ENCODE results near the gene UXS1. TPM values are rescaled to one million over a fixed set of nuclear protein-coding genes. Genes with fewer than 3 reads are reported as not detected.

The UXS1 gene
- total and polyA plus RNA-seq, 2 donors from 2014 or later: 56.6 to 74.4 TPM

DNA sequence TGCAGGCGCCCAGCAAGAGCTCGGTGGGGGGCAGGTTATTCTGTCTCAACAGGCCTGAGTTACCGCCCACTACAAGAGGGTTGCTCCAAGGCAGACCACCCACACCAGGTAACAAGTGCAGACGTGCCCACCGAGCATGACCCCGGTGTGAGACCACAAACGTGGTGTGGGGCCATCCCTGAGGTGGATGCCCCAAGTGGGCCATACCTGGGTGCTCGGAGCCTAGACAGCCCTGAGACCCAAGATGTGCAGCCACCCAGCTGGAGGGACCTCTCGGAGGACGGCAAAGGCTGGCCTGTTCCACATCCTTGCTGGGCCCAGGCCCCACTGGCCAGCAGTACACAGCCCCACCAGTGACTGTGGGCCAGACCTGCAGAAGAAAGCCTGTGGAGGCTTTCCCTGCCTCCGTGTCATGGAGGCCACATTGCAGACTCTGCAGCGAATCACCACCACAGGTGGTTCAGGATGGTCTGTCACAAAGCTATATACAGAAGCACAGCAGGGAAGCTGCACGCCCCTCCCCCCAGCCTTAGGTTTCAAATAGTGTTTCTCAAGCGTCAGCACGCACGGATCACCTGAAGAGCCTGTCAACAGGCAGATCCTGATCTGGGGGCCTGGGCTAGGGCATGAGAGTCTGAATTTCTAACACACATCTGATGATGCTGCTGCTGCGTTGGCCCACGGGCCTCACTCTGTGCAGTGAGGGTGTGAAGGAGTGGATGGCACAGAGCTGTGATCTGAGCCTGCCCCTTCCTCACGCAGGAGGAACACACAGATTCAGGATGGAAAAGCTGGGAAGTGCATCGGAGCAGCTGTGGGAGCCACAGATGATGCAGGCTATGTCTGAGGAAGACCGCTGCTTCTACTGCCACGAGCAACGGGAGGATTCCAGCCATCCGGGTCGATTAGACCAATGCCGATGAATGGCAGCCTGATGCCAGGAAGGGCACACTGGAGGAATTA is 96.8 kb downstream of the UXS1 start:
- FAIRE-seq (no peak), DNase-seq (no peak)
- Histone ChIP-seq H3K9me3 (ENCODE audit: control insufficient read depth in 2 of 3, insufficient read depth in 1 of 3, low read length in 3 of 3) (no peaks in the 10 kb centered on the region), H3K4me3 (ENCODE audit: low read length in 3 of 3) (no peak overlapping the region), H3K27ac (ENCODE audit: low read depth in 2 of 2, low read length in 2 of 2) (no peak overlapping the region), H3K27me3 (ENCODE audit: control insufficient read depth, insufficient read depth, low read length) (no peaks in the 10 kb centered on the region), H3K36me3 (ENCODE audit: control insufficient read depth in 2 of 3, insufficient read depth in 3 of 3, low read length in 3 of 3) (peaks cover 4 to 9% (median 7%) of the 10 kb centered on the region in 3 donors), H3K9ac (ENCODE audit: low read length in 3 of 3) (no peak overlapping the region), H3K4me1 (ENCODE audit: control insufficient read depth in 2 of 3, insufficient read depth in 2 of 3, low read depth in 1 of 3, low read length in 3 of 3) (no peaks in the 10 kb centered on the region)
- intact Hi-C loops (cut with DNase I): no loop called here
- TF ChIP-seq, protein P1, sequence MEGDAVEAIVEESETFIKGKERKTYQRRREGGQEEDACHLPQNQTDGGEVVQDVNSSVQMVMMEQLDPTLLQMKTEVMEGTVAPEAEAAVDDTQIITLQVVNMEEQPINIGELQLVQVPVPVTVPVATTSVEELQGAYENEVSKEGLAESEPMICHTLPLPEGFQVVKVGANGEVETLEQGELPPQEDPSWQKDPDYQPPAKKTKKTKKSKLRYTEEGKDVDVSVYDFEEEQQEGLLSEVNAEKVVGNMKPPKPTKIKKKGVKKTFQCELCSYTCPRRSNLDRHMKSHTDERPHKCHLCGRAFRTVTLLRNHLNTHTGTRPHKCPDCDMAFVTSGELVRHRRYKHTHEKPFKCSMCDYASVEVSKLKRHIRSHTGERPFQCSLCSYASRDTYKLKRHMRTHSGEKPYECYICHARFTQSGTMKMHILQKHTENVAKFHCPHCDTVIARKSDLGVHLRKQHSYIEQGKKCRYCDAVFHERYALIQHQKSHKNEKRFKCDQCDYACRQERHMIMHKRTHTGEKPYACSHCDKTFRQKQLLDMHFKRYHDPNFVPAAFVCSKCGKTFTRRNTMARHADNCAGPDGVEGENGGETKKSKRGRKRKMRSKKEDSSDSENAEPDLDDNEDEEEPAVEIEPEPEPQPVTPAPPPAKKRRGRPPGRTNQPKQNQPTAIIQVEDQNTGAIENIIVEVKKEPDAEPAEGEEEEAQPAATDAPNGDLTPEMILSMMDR (IDR thresholded peaks at IDR 0.05; ENCODE audit: borderline replicate concordance, extremely low read depth, insufficient read depth): no peak

DNA sequence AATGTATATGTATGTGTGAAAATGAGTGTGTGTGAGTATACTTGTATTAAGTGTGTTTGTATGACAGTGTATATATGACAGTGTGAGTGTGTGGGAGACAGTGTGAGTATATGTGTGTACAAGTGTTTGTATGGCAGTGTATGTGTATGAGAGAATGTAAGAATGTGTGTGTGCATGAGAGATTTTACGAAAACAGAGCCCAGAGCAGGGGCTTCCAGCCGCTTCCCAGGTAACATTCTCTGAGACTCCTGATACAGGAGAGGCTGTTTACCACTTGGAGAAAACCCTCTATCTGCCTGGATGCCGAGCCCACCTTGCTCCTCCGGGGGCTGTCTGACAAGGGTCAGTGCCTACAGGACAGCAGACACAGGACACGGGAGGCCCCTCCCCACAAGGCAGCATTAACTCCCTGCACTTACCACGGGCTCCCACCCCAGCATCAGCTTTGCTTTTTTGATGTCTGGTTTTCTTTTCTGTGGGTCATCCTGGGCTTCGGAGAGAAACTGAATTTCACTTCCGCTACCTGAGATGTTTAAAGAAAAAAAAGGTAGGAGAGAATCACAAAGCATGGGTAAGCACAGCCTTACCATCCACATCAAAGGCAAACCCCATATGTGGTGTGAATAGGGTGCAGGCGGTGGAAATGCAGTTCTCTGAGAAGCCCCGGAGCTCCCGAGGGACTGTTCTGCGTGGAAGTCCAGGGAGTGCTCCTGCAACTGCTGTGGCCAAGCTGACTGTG is 97.6 kb downstream of the UXS1 start:
- Histone ChIP-seq H3K27me3 (ENCODE audit: control insufficient read depth, insufficient read depth, low read length) (no peaks in the 10 kb centered on the region), H3K4me3 (ENCODE audit: low read length in 3 of 3) (no peak overlapping the region), H3K4me1 (ENCODE audit: control insufficient read depth in 2 of 3, insufficient read depth in 2 of 3, low read depth in 1 of 3, low read length in 3 of 3) (no peaks in the 10 kb centered on the region), H3K9ac (ENCODE audit: low read length in 3 of 3) (no peak overlapping the region), H3K27ac (ENCODE audit: low read depth in 2 of 2, low read length in 2 of 2) (no peak overlapping the region), H3K9me3 (ENCODE audit: control insufficient read depth in 2 of 3, insufficient read depth in 1 of 3, low read length in 3 of 3) (no peaks in the 10 kb centered on the region), H3K36me3 (ENCODE audit: control insufficient read depth in 2 of 3, insufficient read depth in 3 of 3, low read length in 3 of 3) (peaks cover 4 to 9% (median 7%) of the 10 kb centered on the region in 3 donors)
- FAIRE-seq (no peak), DNase-seq (no peak)
- intact Hi-C loops (cut with DNase I): no loop called here
- TF ChIP-seq, protein P1 (IDR thresholded peaks at IDR 0.05; ENCODE audit: borderline replicate concordance, extremely low read depth, insufficient read depth): no peak

DNA sequence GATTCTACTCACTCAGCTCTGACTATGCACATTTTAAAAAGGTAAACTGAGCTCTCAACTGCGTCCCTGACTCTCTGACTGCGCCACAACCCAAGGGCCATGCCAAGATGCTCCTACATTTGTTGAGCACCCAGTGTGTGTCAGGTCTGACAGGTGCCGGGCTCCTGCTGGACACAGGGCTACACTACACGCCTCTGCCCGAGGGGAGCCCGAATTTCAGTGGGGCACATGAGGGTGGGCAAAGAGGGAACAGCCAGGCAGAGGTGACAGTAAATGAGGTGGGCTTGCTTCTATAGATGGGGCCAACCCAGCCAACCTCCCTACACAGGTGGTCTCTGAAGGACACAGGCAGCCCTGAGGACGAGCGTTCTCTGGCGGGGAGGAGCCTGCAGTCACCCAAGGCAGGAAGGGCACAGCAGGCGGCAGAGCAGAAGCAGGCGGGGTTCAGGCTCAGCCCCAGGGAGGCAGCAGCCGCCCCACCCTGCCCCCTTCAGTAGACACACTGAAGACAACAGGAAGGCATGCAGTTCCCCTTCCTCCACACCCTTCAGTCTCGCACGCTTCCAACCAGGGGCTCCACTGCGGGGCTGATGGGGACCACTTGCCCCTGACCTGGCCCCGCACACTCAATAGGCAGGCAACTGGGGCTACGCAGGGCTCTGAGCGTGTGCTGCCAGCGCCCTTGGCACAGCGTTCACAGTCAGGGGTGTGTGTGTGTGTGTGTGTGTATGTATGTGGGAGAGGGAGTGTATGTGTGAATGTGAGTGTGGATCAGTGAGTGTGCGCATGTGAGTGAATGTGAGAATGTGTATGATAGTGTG is 98.4 kb downstream of the UXS1 start:
- no peak overlapping the region for H3K27ac ChIP-seq (ENCODE audit: low read depth in 2 of 2, low read length in 2 of 2)
- FAIRE-seq: no peak
- peaks cover 4 to 9% (median 7%) of the 10 kb centered on the region in 3 donors for H3K36me3 ChIP-seq (ENCODE audit: control insufficient read depth in 2 of 3, insufficient read depth in 3 of 3, low read length in 3 of 3)
- no peaks in the 10 kb centered on the region for H3K27me3 ChIP-seq (ENCODE audit: control insufficient read depth, insufficient read depth, low read length)
- TF ChIP-seq, protein P1 (IDR thresholded peaks at IDR 0.05; ENCODE audit: borderline replicate concordance, extremely low read depth, insufficient read depth): no peak
- H3K4me3 ChIP-seq (ENCODE audit: low read length in 3 of 3): no peak overlapping the region
- H3K9me3 ChIP-seq (ENCODE audit: control insufficient read depth in 2 of 3, insufficient read depth in 1 of 3, low read length in 3 of 3): no peaks in the 10 kb centered on the region
- no peak for DNase-seq
- intact Hi-C loops (cut with DNase I): no loop called here
- H3K9ac ChIP-seq (ENCODE audit: low read length in 3 of 3): no peak overlapping the region
- no peaks in the 10 kb centered on the region for H3K4me1 ChIP-seq (ENCODE audit: control insufficient read depth in 2 of 3, insufficient read depth in 2 of 3, low read depth in 1 of 3, low read length in 3 of 3)
